Motor neuron (in vitro differentiated cells): ENCODE measurements around the gene KLF11. TPM values are rescaled to one million over a fixed set of nuclear protein-coding genes. Genes with fewer than 3 reads are reported as not detected.
"Not testable (repeated sequence)": the region's sequence is repeated elsewhere in the genome, so short reads cannot be mapped to it uniquely, and the experiment has no call there.

ENCODE experiments used
- ATAC-seq, 8 experiments: fragments of 200-7000 bp; cut with Tn5 transposase; replicated peaks in 6 of 8; 2 replicates each; pipeline ENCODE4 v1.8.0; 2021; ENCODE audit warnings: mild to moderate bottlenecking in 8 of 8, moderate library complexity in 8 of 8
- H3K27ac ChIP-seq, 2 donors: fragments of 250-450 bp; sonication (Bioruptor Pico); 2 replicates each; pipeline ENCODE4 v1.9.0; 2021; ENCODE audit warnings: antibody characterized with exemption in 2 of 2, mild to moderate bottlenecking in 2 of 2, moderate library complexity in 1 of 2
- H3K4me1 ChIP-seq, 2 donors: fragments of 250-450 bp; sonication (Bioruptor Pico); replicated peaks in 1 of 2; 2 replicates each; pipeline ENCODE4 v1.6.1; 2021; ENCODE audit warnings: antibody characterized with exemption in 2 of 2, mild to moderate bottlenecking in 2 of 2, moderate library complexity in 1 of 2
- H3K4me3 ChIP-seq, 5 donors: fragments of 250-450 bp; sonication (Bioruptor Pico); 2 replicates each; pipeline ENCODE4 v1.9.0; 2021; ENCODE audit warnings: antibody characterized with exemption in 5 of 5, mild to moderate bottlenecking in 5 of 5, moderate library complexity in 4 of 5
- WGBS, 10 experiments: fragments of 450-650 bp; shearing (Covaris generic); methylation state at CpG; one replicate each; pipeline ENCODE4 v1.0.0; 2022; 5-methylcytosine and 5-hydroxymethylcytosine counted together
- in situ Hi-C, 9 experiments: fragments of 400-800 bp; cut with MboI; loops; one replicate each; pipeline ENCODE4 v1.15.0; 2021; ENCODE audit warnings: low sequenced_read_pairs in 9 of 9, low pct_unique_long_range_greater_than_20kb in 2 of 9; ENCODE audit not compliant: unreplicated experiment in 9 of 9
- total RNA-seq, 8 experiments: library from RNA; unstranded; fragments of 300-600 nt; gene quantifications; 2 replicates each; pipeline versions ENCODE4 v1.2.3 to v1.2.4, GENCODE V29; 2022

KLF11 gene
- total RNA-seq, 8 experiments from 2014 or later = 4.0 to 19.7 (median 12.6) TPM

DNA sequence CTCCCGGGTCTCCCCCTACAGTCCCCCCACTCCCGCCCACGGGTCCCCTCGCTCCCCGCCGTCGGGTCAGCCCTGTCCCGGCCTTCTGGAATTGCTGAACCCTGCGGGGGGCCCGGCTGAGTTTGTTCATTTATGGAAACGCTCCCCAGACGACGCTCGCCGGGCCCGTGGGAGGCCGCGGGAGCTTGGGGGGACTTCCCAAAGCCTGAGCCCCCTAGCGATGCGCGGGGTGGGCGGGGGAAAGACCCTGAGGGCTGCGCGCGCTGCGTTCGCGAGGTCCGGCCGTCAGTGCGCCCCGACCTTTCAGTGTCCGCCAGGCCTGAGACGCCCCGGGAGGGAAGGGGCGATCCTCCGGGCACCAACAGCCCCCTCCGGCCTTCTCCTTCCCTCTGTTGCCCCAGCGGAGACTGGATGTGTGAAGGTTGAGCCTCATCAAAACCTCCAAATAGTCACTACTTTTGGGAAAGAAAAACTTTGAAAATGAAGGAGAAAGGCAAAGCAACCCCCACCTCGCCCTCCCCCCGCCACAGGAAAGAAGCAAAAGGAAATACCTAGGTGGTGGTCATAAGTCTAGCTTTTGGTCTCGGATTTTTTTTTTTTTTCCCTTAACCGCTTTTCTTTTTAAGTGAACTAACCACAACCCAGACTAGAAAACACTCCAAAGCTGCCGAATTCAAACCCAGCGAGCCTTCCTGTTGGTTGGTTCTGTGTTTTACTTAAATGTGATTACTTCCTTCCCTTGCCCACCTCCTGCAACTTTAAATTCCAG is 37.4 kb downstream of the KLF11 start:
- WGBS, 10 experiments = 20 to 65% (median 42%) methylated on average over 1 to 10 of the region's 45 CpGs; no CpG with 5 or more reads in 2 of the 10 experiments
- Histone ChIP-seq H3K4me1 (peaks cover 0 to 2% of the 10 kb centered on the region in 2 donors), H3K4me3 (peak overlapping the region in 4 of 5 donors; percentile 23 to 47 (median 38)), H3K27ac (no peak overlapping the region)
- peak in 5 of 8 experiments; percentile 13 to 76 (median 71) for ATAC-seq
- in situ Hi-C loops = no loop called here

DNA sequence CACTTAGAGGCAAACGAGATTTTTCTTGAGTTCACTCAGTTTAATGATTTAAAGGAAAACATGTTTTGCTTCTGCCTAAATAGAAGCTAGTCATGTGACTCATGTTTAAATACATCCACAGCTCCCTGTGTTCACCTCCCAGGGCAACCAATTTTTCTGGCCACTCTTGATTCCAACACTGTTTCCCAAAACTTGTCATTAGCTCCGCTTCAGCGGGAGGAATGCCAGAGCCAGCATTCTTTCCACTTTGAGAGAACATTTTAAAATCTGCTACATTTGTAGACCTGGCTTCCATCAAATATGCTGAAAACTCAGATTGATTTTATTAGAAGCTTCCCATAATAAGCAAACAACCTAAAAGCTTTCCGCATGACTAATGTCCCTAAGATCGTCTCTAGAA is 39.7 kb downstream of the KLF11 start:
- in situ Hi-C loops = no loop called here
- H3K4me3 ChIP-seq = no peak overlapping the region
- peaks cover 0 to 2% of the 10 kb centered on the region in 2 donors for H3K4me1 ChIP-seq
- ATAC-seq = no peak
- H3K27ac ChIP-seq = no peak overlapping the region
- WGBS, 10 experiments = 0 to 100% (median 79%) methylated on average over 1 to 5 of the region's 5 CpGs; no CpG with 5 or more reads in 1 of the 10 experiments

DNA sequence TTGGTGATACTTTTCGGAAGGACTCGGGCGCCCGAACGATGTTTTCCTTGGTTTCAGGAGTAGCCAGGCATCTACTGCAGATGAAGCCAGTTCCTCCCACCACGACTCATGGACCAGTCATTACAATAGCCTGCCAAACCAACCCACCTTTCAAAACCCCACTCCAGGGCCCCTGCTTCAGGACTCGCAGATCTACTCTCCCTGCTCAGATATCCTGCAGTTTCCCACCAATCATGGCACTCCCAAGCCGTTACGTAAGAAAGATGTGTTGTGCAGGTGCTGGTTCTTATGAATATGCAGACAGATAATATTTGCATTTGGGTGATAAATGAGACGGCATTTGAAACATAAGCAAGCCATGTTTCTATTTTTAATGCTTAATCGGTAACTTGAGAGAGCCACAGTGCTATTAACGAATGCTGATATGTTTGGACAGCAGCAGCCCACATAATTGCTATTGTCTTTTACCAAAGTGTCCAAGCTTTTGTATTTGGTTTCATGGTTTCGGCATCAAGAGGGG is 40.4 kb downstream of the KLF11 start:
- H3K27ac ChIP-seq = no peak overlapping the region
- peaks cover 0 to 2% of the 10 kb centered on the region in 2 donors for H3K4me1 ChIP-seq
- ATAC-seq = peak in 1 of 8 experiments; percentile 65
- no peak overlapping the region for H3K4me3 ChIP-seq
- 0 to 82% (median 58%) methylated on average over 4 to 11 of the region's 13 CpGs; no CpG with 5 or more reads in 1 of the 10 experiments for WGBS, 10 experiments
- in situ Hi-C loops = no loop called here

DNA sequence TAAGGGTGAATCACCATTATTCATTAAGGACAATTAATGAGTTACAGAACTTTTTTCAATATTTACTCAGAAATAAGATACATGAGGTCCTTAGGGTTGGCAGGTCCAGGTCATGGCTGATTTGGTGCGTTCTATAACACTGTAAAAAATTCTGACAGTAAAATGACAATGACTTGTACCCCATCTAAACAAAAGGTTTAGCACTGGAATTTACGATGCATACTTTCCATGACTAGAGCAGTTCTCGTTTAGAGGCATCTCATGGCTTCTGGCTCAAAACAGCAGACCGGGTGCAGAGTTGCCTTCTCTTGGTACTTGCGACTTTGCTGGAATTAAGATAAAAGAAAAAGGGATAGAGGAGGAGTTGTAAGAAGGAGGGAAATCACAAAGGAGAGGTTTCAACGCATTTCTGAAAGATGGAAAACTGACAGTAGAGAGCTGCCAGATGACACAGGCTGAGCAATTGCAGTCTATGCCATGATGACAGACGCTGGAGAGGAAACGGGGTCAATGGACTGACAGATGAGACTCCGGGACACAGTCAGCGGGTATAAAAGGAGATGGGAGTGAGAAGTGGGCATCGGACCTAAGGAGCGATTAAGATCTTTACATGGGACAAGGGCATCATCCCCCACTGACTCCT is 41.0 kb downstream of the KLF11 start:
- WGBS, 10 experiments = 3 to 79% (median 54%) methylated on average over 4 to 12 of the region's 12 CpGs; no CpG with 5 or more reads in 1 of the 10 experiments
- in situ Hi-C loops = no loop called here

DNA sequence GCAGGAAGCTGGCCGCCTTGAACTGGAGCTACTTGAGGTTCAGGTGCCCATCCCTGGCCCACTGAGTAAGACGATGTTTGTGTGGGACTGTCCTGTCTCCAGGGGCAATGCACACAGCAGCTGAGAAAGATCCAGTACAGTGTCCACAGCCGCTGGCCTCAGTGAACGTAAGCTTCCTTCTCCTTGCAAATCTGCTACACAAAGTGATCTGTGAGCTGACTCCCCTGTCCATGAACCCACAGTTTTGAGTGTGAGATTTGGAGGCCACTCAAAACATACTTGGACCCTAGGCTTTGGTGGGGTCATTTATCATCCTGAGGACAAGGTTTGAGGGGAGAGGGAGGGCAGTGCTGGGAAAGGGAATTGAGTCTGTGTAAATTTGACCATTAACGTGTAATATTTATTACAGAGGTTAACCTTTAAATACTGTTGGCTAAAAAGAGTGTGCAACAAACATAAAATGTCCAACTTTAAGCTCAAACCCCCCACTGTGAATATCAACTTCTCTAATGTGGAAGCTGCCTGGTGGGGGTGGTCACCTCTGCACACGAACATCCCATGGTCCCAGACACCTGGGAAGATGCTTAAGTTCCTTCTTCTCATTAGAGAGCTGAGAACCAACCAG is 41.8 kb downstream of the KLF11 start:
- in situ Hi-C loops = no loop called here
- peak in 1 of 8 experiments; percentile 39 for ATAC-seq
- 13 to 100% (median 67%) methylated on average over 1 to 4 of the region's 6 CpGs; no CpG with 5 or more reads in 1 of the 10 experiments for WGBS, 10 experiments
- no peaks in the 10 kb centered on the region for H3K4me1 ChIP-seq
- no peak overlapping the region for H3K27ac ChIP-seq
- no peak overlapping the region for H3K4me3 ChIP-seq

More for the DNA sequence above, 41.0 kb downstream of the KLF11 start:
- no peak overlapping the region for H3K4me3 ChIP-seq
- no peak overlapping the region for H3K27ac ChIP-seq
- no peaks in the 10 kb centered on the region for H3K4me1 ChIP-seq
- ATAC-seq = no peak

DNA sequence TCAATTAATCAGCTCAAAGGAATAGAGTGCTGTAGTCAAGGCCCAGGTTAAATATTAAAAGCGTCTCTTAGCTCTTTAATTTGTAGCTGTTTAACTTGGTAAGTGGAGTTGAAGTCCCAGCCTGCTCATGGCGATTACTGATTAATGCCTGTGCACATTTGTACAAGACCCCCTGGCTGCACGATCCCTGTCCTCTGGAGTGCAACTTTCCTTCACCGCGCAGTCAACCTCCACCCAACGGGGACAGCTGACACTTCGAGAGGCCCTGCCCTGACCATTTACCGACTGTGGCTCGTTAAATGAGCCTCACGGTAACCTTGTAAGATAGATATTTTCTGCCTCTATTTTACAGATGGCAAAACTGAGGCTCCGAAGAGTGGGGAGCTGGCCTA is 42.3 kb downstream of the KLF11 start:
- in situ Hi-C loops = no loop called here
- no peak overlapping the region for H3K4me3 ChIP-seq
- ATAC-seq = no peak
- no peak overlapping the region for H3K27ac ChIP-seq
- WGBS, 10 experiments = 0 to 93% (median 64%) methylated on average over 1 to 10 of the region's 11 CpGs
- H3K4me1 ChIP-seq = no peaks in the 10 kb centered on the region

DNA sequence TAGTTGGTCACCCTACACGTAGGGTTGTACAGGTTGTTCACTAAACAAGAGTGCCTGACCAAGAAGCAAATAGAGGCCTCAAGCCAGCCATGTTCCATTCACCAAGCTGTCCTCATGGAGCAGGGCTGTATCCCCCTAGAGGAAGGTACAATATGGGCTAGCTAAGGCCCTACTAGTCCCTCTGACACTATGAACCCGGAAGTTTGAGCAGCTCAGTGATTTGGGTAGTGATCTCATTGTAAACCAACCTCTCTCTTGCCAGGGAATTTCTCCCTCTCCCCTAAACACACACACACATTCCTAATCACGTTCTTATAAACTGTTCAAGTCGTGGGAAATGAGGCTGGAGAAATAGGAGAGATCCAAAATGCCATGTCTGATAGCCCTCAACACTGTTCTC is 43.6 kb downstream of the KLF11 start:
- in situ Hi-C loops = no loop called here
- no peak for ATAC-seq
- Histone ChIP-seq H3K27ac (no peak overlapping the region), H3K4me3 (no peak overlapping the region), H3K4me1 (no peaks in the 10 kb centered on the region)
- 0 to 100% (median 60%) methylated on average over 1 of the region's 4 CpGs; no CpG with 5 or more reads in 5 of the 10 experiments for WGBS, 10 experiments

DNA sequence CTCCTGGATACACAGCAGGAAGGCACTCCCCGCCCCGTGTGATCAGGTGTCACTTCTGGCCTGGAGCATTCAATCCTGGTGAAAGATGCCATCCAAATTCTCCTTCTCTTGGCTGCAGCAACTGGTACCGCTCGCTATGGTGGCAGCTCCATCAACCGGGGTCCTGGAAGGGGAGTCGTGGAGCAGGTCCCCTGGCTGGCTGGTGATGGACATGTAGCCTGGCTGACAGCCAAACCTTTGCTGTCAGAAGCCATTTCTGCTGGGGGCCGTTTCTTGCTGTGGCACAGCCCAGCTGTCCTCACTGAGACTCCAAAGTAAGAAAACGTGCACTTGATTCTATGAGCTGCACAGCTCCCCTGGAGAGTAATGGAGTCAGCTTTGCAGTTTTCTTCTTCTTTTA is 44.0 kb downstream of the KLF11 start:
- H3K4me1 ChIP-seq = no peaks in the 10 kb centered on the region
- in situ Hi-C loops = no loop called here
- ATAC-seq = no peak
- 60 to 85% (median 70%) methylated on average over 1 to 6 of the region's 8 CpGs; no CpG with 5 or more reads in 3 of the 10 experiments for WGBS, 10 experiments
- H3K4me3 ChIP-seq = no peak overlapping the region
- no peak overlapping the region for H3K27ac ChIP-seq

DNA sequence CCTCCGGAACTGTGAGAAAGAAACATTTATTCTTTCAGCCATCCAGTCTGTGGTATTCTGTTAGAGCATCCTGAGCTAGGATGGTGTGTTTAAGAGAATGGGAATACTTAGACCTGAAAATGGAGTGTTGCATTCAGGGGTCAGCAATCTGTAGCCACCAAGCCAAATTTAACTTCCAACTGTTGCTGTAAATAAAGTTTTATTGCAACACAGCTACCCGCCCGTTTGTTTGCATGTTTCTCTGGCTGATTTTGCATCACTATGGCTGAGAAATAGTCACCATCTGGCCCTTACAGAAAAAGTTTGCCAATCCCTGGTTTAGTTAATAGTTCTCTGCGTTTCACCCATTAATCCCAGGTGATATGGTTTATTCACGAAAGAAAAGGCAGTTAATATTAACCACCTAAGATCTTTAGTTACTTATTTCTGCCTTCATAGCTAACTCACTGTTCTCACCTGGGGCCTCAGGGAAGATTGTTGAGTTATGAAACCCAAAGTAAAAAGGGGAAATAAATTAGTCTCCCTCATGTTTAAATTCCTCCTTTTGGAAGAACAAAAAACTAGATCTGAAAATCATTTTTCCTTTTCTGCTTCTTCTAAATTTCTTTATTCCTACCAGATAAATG is 46.3 kb downstream of the KLF11 start:
- Histone ChIP-seq H3K4me3 (no peak overlapping the region), H3K4me1 (peaks cover 9 to 10% of the 10 kb centered on the region in 2 donors), H3K27ac (no peak overlapping the region)
- 19 to 60% (median 46%) methylated on average over 1 to 4 of the region's 5 CpGs for WGBS, 10 experiments
- no peak for ATAC-seq
- in situ Hi-C loops = no loop called here

DNA sequence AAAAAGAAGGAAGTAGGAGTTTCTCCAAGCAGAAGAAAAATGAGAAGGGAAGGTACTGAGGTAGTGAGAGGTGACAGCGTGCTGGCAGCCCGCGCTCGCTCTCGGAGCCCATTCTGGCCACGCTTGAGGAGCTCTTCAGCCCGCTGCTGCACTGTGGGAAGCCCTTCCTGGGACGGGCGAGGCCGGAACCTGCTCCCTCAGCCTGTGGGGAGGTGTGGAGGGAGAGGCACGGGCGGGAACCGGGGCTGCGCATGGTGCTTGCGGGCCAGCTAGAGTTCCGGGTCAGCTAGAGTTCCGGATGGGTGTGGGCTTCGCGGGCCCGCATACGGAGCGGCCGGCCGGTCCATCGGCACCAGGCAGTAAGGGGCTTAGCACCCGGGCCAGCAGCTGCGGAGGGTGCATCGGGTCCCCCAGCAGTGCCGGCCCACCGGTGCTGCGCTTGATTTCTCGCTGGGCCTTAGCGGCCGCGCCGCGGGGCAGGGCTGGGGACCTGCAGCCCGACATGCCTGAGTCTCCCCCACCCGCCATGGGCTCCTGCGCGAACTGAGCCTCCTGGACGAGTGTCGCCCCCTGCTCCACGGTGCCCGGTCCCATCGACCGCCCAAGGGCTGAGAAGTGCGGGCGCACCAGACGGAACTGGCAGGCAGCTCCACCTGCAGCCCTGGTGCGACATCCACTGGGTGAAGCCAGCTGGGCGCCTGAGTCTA is 48.0 kb downstream of the KLF11 start:
- Histone ChIP-seq H3K27ac (no peak overlapping the region), H3K4me1 (peaks cover 13 to 14% of the 10 kb centered on the region in 2 donors), H3K4me3 (no peak overlapping the region)
- ATAC-seq = peak in 2 of 8 experiments; percentile 55 to 95
- 27 to 100% (median 83%) methylated on average over 1 to 7 of the region's 52 CpGs; no CpG with 5 or more reads in 5 of the 10 experiments for WGBS, 10 experiments
- in situ Hi-C loops = no loop called here

DNA sequence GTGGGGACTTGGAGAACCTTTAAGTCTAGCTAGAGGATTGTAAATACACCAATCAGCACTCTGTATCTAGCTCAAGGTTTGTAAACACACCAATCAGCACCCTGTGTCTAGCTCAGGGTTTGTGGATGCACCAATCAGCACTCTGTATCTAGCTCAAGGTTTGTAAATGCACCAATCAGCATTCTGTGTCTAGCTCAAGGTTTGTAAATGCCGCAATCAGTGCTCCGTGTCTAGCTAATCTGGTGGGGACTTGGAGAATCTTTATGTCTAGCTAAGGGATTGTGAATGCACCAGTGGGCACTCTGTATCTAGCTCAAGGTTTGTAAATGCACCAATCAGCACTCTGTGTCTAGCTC is 48.5 kb downstream of the KLF11 start:
- H3K27ac ChIP-seq, H3K4me3 ChIP-seq, in situ Hi-C loops, ATAC-seq: not testable (repeated sequence)
- peaks cover 13 to 14% of the 10 kb centered on the region in 2 donors for H3K4me1 ChIP-seq
- 100% methylated on average over 1 to 2 of the region's 2 CpGs; no CpG with 5 or more reads in 7 of the 10 experiments for WGBS, 10 experiments

DNA sequence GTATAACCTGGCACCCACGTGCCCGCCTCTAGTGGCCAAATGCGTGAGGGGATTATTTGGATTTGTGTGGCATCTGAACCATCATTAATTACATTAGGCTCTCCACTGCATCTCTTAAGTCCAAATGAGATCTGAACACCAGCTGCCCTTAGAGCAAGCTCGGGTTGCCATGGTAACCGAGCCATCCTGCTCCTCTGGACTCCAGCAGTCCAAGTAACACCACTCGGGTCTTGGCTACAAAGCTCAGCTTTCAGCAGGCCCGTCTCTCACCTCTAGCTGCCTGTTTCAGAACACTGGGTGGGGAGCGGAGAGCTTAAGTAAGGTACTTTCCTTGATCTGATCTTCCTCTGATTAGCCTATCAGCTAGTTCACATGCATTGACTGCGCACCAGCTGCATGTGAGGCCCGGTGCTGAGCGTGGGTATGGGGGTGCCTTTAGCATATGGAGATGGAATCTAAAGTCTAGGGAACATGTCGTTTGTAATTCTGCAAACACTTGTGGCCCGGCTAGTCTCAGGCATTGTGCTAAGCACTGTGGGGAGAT is 51.0 kb downstream of the KLF11 start:
- Histone ChIP-seq H3K4me3 (no peak overlapping the region), H3K27ac (no peak overlapping the region), H3K4me1 (peaks cover 14 to 15% of the 10 kb centered on the region in 2 donors)
- 34 to 70% (median 47%) methylated on average over 2 to 7 of the region's 13 CpGs; no CpG with 5 or more reads in 3 of the 10 experiments for WGBS, 10 experiments
- ATAC-seq = peak in 5 of 8 experiments; percentile 82 to 91 (median 86)
- in situ Hi-C loops = no loop called here
